WTC11 (cell line): ENCODE results near the gene TCF15.

Source experiments
- ATF2 ChIP-seq: sonication (generic); formaldehyde crosslinking; IDR thresholded peaks from 2 replicates; pipeline ENCODE4 v1.8.1; 2022; ENCODE audit warnings: low read depth, missing genetic modification reagents, borderline replicate concordance
- CREB1 ChIP-seq: sonication (generic); formaldehyde crosslinking; IDR thresholded peaks from 2 replicates; pipeline ENCODE4 v1.8.0; 2023; ENCODE audit warnings: mild to moderate bottlenecking, missing genetic modification reagents
- CTCF ChIP-seq: fragments of 200-600 bp; IDR thresholded peaks from 2 replicates; pipeline ENCODE4 v1.8.0; 2022; ENCODE audit warnings: antibody characterized with exemption
- E2F1 ChIP-seq: sonication (generic); formaldehyde crosslinking; IDR thresholded peaks from 2 replicates; pipeline ENCODE4 v1.8.0; 2022; ENCODE audit warnings: mild to moderate bottlenecking, missing genetic modification reagents
- EMX1 ChIP-seq: fragments of 250-450 bp; sonication (Bioruptor Pico); IDR thresholded peaks from 2 replicates; pipeline ENCODE4 v1.8.0; 2021; ENCODE audit warnings: mild to moderate bottlenecking
- HMGXB4 ChIP-seq: sonication (generic); formaldehyde crosslinking; IDR thresholded peaks from 2 replicates; pipeline ENCODE4 v1.8.1; 2023; ENCODE audit warnings: mild to moderate bottlenecking, moderate library complexity, missing genetic modification reagents
- IRF2 ChIP-seq: sonication (generic); formaldehyde crosslinking; IDR thresholded peaks from 2 replicates; pipeline ENCODE4 v1.8.0; 2022; ENCODE audit warnings: low read depth, missing genetic modification reagents, borderline replicate concordance
- NFYB ChIP-seq: sonication (generic); formaldehyde crosslinking; conservative IDR thresholded peaks from 2 replicates; pipeline ENCODE4 v1.8.0; 2022; ENCODE audit warnings: low read depth, missing genetic modification reagents
- NR1H2 ChIP-seq: sonication (generic); formaldehyde crosslinking; IDR thresholded peaks from 2 replicates; pipeline ENCODE4 v1.9.0; 2021; ENCODE audit warnings: mild to moderate bottlenecking, moderate library complexity, missing genetic modification reagents
- NR3C1 ChIP-seq: sonication (generic); formaldehyde crosslinking; conservative IDR thresholded peaks from 2 replicates; pipeline ENCODE4 v1.8.1; 2023; ENCODE audit warnings: low read depth, mild to moderate bottlenecking, missing genetic modification reagents
- TCF7 ChIP-seq: sonication (generic); formaldehyde crosslinking; IDR thresholded peaks from 2 replicates; pipeline ENCODE4 v1.8.0; 2022; ENCODE audit warnings: mild to moderate bottlenecking, low read depth, missing genetic modification reagents, moderate library complexity
- TEAD1 ChIP-seq: sonication (generic); formaldehyde crosslinking; IDR thresholded peaks from 2 replicates; pipeline ENCODE4 v1.8.0; 2022; ENCODE audit warnings: mild to moderate bottlenecking, missing genetic modification reagents
- TEAD4 ChIP-seq: sonication (generic); formaldehyde crosslinking; IDR thresholded peaks from 2 replicates; pipeline ENCODE4 v1.8.0; 2022; ENCODE audit warnings: mild to moderate bottlenecking, missing genetic modification reagents
- ZNF232 ChIP-seq: sonication (generic); formaldehyde crosslinking; IDR thresholded peaks from 2 replicates; pipeline ENCODE4 v1.8.0; 2022; ENCODE audit warnings: mild to moderate bottlenecking, missing genetic modification reagents

GRCh38 chr20:645318-646106 is 35.4 kb upstream of the TCF15 start:
- TF ChIP-seq CTCF (peak; percentile 97), CREB1 (no peak), IRF2 (CRISPR knock-in tag) (no peak), ATF2 (CRISPR knock-in tag) (no peak), NR1H2 (CRISPR knock-in tag) (no peak), HMGXB4 (peak; percentile 75), TCF7 (CRISPR knock-in tag) (no peak), TEAD4 (CRISPR knock-in tag) (no peak), E2F1 (CRISPR knock-in tag) (no peak), NFYB (CRISPR knock-in tag) (no peak), TEAD1 (CRISPR knock-in tag) (no peak), NR3C1 (CRISPR knock-in tag) (no peak), EMX1 (no peak), ZNF232 (CRISPR knock-in tag) (no peak)
